Common myeloid progenitor, CD34-positive (primary cell): ENCODE data around the gene PLPP4.
A peak's percentile ranks its signal among the peaks of the same experiment; 100 is the strongest.

Experiments
- CTCF ChIA-PET: fragments of 350-600 bp; sonication (Branson Sonifier 250); formaldehyde crosslinking; loops from one replicate; lab custom pipeline; 2021; ENCODE audit warnings: antibody characterized with exemption; lab: Charles Lee
- POLR2A ChIA-PET: fragments of 350-600 bp; sonication (Branson Sonifier 250); formaldehyde crosslinking; loops from one replicate; lab custom pipeline; 2021; ENCODE audit warnings: antibody characterized with exemption; lab: Charles Lee
- DNase-seq, 3 donors: peaks; one replicate each; pipeline versions ENCODE4 v3.0.0 to v3.0.0-alpha.2; 2013
- H3K27ac ChIP-seq, 2 experiments: 1 replicate in 1 of 2; 2 replicates in 1 of 2; pipeline ENCODE4 v1.7.0; 2013; ENCODE audit warnings: inconsistent platforms in 2 of 2, low read length in 2 of 2, mild to moderate bottlenecking in 2 of 2, low read depth in 1 of 2, moderate library complexity in 1 of 2; ENCODE audit not compliant: severe bottlenecking in 2 of 2, insufficient read depth in 1 of 2, poor library complexity in 1 of 2
- H3K27me3 ChIP-seq, 5 experiments: replicated peaks in 2 of 5; 1 replicate in 3 of 5; 2 replicates in 2 of 5; pipeline versions ENCODE4 v1.6.1 to v1.7.0; 2013; ENCODE audit warnings: low read length in 4 of 5, mild to moderate bottlenecking in 2 of 5, moderate library complexity in 2 of 5, inconsistent platforms in 1 of 5; ENCODE audit not compliant: insufficient read depth in 5 of 5, control insufficient read depth in 4 of 5
- H3K36me3 ChIP-seq, 4 experiments: 1 replicate in 2 of 4; 2 replicates in 2 of 4; pipeline versions ENCODE4 v1.6.1 to v1.7.0; 2013; ENCODE audit warnings: low read length in 3 of 4, control low read depth in 1 of 4, mild to moderate bottlenecking in 1 of 4; ENCODE audit not compliant: control insufficient read depth in 4 of 4, insufficient read depth in 4 of 4
- H3K4me1 ChIP-seq, 4 experiments: 1 replicate in 3 of 4; 2 replicates in 1 of 4; pipeline versions ENCODE4 v1.6.1 to v1.7.1; 2013; ENCODE audit warnings: low read length in 3 of 4, mild to moderate bottlenecking in 3 of 4, control low read depth in 1 of 4, inconsistent platforms in 1 of 4, moderate library complexity in 1 of 4; ENCODE audit not compliant: control insufficient read depth in 4 of 4, insufficient read depth in 4 of 4; ENCODE audit errors: control extremely low read depth in 1 of 4
- H3K4me3 ChIP-seq, 7 experiments: 1 replicate in 4 of 7; 2 replicates in 3 of 7; pipeline versions ENCODE4 v1.5.1 to v1.7.0; 2013; ENCODE audit warnings: mild to moderate bottlenecking in 7 of 7, low read length in 6 of 7, moderate library complexity in 6 of 7, inconsistent platforms in 2 of 7, low read depth in 2 of 7, control low read depth in 1 of 7; ENCODE audit not compliant: insufficient read depth in 4 of 7, control insufficient read depth in 1 of 7; ENCODE audit errors: extremely low read depth in 1 of 7
- H3K9me3 ChIP-seq, 5 experiments: 1 replicate in 4 of 5; 2 replicates in 1 of 5; pipeline versions ENCODE4 v1.6.1 to v1.7.1; 2013; ENCODE audit warnings: low read length in 4 of 5, mild to moderate bottlenecking in 2 of 5, inconsistent platforms in 1 of 5, low read depth in 1 of 5, moderate library complexity in 1 of 5; ENCODE audit not compliant: control insufficient read depth in 4 of 5, insufficient read depth in 2 of 5; ENCODE audit errors: control extremely low read depth in 1 of 5
- WGBS: methylation state at CpG from one replicate; pipeline ENCODE4 v1.1.5; 2013; ENCODE audit not compliant: insufficient coverage; 5-methylcytosine and 5-hydroxymethylcytosine counted together

PLPP4 gene

GRCh38 chr10:120460776-120461175 is 3.7 kb downstream of the PLPP4 start:
- no peak for DNase-seq
- H3K4me1 ChIP-seq, result peaks cover 0 to 16% (median 13%) of the 10 kb centered on the region in 4 experiments
- peaks cover 0 to 47% (median 32%) of the 10 kb centered on the region in 5 experiments for H3K27me3 ChIP-seq
- H3K27ac ChIP-seq, result no peak overlapping the region
- H3K36me3 ChIP-seq, result no peaks in the 10 kb centered on the region
- H3K9me3 ChIP-seq, result no peaks in the 10 kb centered on the region
- CTCF ChIA-PET, result no interaction called here
- no peak overlapping the region for H3K4me3 ChIP-seq
- POLR2A ChIA-PET, result no interaction called here

DNA sequence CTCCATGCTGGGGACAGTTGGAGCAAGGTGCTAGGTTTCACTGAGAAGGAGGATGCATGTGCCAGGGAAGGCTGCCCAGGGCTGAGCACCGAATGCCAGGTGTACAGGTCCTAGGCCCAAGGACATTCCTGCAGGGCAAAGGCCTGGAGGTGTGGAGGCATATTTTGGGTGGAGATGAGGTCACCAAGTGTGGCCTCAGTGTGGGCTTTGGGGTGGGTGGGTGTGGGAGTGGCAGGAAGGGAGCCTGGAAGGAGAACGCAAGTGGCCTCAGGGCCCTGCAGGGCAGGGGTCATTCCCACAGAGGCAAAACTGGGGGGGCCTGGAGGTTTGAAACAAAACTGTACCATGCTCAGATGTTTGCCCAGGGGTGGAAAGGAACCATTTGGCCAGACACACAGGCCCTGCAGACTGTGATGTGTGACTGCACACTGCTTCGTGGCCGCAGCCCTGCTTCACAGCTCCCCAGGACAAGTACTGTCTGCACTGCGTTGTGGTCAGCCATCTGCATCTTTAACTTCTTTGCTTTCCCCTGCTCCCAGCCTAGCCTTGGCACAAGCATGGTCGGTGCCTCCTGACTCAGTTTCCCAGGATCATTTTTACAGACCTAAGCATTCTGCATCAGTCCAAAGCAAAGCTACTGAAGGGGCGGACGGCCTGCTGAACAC is 5.1 kb downstream of the PLPP4 start:
- no peak for DNase-seq
- H3K9me3 ChIP-seq, result no peaks in the 10 kb centered on the region
- peaks cover 0 to 6% (median 5%) of the 10 kb centered on the region in 4 experiments for H3K4me1 ChIP-seq
- H3K27me3 ChIP-seq, result peaks cover 0 to 36% (median 22%) of the 10 kb centered on the region in 5 experiments
- no peak overlapping the region for H3K27ac ChIP-seq
- H3K4me3 ChIP-seq, result no peak overlapping the region
- 98% methylated on average over 8 of the region's 8 CpGs for WGBS
- H3K36me3 ChIP-seq, result no peaks in the 10 kb centered on the region
- ChIA-PET POLR2A (no interaction called here), CTCF (no interaction called here)

DNA sequence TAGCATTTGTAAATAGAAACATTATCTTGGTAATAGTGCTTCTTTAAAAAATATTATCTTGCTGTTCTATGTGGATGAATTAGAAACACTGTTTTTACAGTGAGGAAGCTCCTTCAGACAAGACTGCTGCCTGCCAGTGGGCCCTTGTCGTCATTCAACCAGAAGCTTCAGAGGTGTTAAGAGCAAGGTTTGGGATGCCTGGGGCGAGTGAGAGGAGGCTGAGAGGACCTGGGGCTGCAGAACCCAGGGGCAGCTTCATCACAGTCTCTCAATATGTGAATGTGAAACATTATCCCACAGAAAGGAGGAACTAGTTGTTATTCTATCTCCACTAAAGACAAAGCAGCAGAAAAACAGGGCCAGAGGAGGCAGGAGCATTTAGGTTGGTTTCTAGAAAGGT is 8.1 kb downstream of the PLPP4 start:
- no peak overlapping the region for H3K27ac ChIP-seq
- H3K4me3 ChIP-seq, result no peak overlapping the region
- no peaks in the 10 kb centered on the region for H3K9me3 ChIP-seq
- H3K27me3 ChIP-seq, result peaks cover 0 to 14% (median 0%) of the 10 kb centered on the region in 5 experiments
- H3K36me3 ChIP-seq, result no peaks in the 10 kb centered on the region
- WGBS, result 100% methylated on average over 1 of the region's 2 CpGs
- CTCF ChIA-PET, result no interaction called here
- no peak for DNase-seq
- POLR2A ChIA-PET, result no interaction called here
- no peaks in the 10 kb centered on the region for H3K4me1 ChIP-seq

DNA sequence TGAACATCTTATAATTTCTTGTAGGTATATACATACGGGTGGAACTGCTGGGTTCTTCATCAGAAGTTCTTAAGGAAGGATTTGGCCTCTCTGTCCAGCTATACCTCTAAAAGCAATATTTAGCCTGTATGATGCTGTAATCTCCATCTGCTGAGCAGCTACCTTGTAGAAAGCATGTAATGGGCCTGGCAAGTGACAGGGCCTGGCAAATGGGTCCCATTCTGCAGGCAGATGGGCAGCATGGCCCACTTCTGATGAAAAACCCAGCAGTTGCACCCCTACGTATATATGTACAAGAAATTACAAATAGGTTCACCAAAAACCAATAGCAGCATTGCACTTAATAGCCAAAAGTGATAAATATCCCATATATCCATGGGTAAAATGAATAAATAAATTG is 9.0 kb downstream of the PLPP4 start:
- no peak overlapping the region for H3K27ac ChIP-seq
- peaks cover 0 to 5% (median 0%) of the 10 kb centered on the region in 5 experiments for H3K27me3 ChIP-seq
- H3K4me1 ChIP-seq, result no peaks in the 10 kb centered on the region
- H3K9me3 ChIP-seq, result no peaks in the 10 kb centered on the region
- H3K36me3 ChIP-seq, result no peaks in the 10 kb centered on the region
- no peak for DNase-seq
- no CpG with 5 or more reads among the region's 2 CpGs for WGBS
- H3K4me3 ChIP-seq, result no peak overlapping the region
- CTCF ChIA-PET, result no interaction called here
- POLR2A ChIA-PET, result no interaction called here

DNA sequence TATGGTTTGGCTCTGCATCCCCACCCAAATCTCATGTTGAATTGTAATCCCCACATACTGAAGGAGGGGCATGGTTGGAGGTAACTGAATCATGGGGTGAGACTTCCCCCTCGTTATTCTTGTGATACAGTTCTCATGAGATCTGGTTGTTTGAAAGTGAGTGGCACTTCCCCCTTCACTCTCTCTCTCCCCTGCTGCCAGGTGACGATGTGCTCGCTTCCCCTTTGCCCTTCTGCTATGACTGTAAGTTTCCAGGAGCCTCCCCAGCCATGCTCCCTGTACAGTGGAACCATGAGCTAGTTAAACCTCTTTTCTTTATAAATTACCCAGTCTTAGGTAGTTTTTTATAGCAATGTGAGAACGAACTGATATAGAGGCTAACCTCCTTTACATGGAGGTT is 16.6 kb downstream of the PLPP4 start:
- H3K27me3 ChIP-seq, result no peaks in the 10 kb centered on the region
- WGBS, result no CpG with 5 or more reads among the region's 4 CpGs

DNA sequence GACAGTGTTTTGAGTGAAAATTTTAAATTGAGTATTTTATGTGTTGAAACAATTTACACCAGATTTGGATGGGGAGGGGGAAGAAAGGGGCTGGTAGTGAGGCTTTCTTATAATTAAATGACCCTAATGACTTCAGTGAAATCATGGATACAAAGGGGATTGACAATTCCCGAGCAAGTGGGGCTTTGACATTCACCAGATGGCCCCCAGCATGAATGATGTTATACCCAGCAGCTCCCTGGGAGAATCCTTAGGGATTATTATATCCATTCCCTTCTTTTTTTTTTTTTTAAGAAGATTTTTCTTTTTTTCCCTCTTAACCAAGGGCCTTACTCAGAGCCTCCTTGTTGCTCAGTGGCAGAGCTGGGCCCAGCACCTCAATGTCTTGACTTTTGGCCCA is 17.9 kb downstream of the PLPP4 start:
- 100% methylated on average over 1 of the region's 1 CpG for WGBS
- H3K4me3 ChIP-seq, result no peak overlapping the region
- no peak for DNase-seq

More for the DNA sequence above, 16.6 kb downstream of the PLPP4 start:
- ChIA-PET POLR2A (no interaction called here), CTCF (no interaction called here)
- H3K27ac ChIP-seq, result no peak overlapping the region
- no peaks in the 10 kb centered on the region for H3K4me1 ChIP-seq
- H3K36me3 ChIP-seq, result no peaks in the 10 kb centered on the region
- peak in 1 of 3 donors; percentile 31 for DNase-seq
- H3K9me3 ChIP-seq, result peaks cover 0 to 5% (median 0%) of the 10 kb centered on the region in 5 experiments
- H3K4me3 ChIP-seq, result no peak overlapping the region

DNA sequence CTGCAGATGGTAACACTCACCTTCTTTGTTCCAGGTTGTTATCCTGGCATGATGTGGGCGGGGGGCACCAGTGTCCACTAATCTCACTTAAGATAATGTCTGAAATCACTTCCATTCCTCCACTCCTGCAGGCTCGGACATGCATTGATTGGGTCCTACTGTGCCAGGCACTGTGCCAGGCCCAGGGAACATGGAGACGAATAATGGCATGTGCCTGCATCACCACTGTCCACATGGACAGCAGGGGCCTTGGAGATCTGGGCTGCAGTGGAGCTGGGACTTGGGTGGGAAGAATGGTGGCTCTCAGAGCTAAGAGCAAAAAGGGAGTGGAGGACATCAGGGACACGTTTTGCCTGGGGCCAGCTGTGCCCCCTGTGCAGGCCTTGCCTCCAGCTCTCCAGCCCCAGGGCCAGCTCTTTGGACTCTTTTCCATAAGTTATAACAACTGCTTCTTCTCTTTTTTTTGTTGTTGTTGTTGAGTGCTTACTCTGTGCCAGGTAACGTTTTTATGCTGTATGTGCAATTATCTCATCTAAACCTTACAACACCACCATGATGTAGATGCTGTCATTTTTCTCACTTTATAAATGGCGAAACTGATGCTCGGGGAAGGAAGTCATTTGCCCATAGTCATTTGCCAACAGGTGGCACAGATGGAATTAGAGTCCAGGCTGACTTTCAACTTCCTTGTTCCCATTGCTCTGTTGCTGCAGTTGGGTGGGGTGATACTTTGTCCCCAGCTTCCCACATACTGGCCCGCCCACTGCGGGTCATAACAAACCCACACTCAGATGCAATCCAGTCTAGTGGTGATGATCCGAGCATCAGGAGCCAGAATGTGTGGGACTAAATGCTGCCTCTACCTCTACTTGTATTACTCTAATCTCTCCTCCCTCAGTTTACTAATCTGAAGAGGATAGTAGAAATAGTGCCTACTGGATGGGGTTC is 19.1 kb downstream of the PLPP4 start:
- Histone ChIP-seq H3K9me3 (peaks cover 0 to 5% (median 0%) of the 10 kb centered on the region in 5 experiments), H3K27ac (no peak overlapping the region), H3K4me3 (no peak overlapping the region), H3K27me3 (no peaks in the 10 kb centered on the region), H3K36me3 (no peaks in the 10 kb centered on the region), H3K4me1 (no peaks in the 10 kb centered on the region)
- no peak for DNase-seq
- ChIA-PET CTCF (interaction anchor here (1.8 kb wide), 1 partner anchor 51 kb away, joined by 4 read pairs; no protein-coding TSS in a partner anchor), POLR2A (no interaction called here)
- 100% methylated on average over 5 of the region's 10 CpGs for WGBS

More for the DNA sequence above, 17.9 kb downstream of the PLPP4 start:
- Histone ChIP-seq H3K27ac (no peak overlapping the region), H3K27me3 (no peaks in the 10 kb centered on the region), H3K9me3 (peaks cover 0 to 5% (median 0%) of the 10 kb centered on the region in 5 experiments), H3K36me3 (no peaks in the 10 kb centered on the region), H3K4me1 (no peaks in the 10 kb centered on the region)
- ChIA-PET POLR2A (no interaction called here), CTCF (no interaction called here)
